WERI-Rb-1 (cell line): ENCODE data around the gene CD72.

Source experiments
- DNase-seq: peaks from one replicate; pipeline ENCODE4 v3.0.0-alpha.2; 2020
- H3K27ac ChIP-seq: fragments of 250-450 bp; sonication (Bioruptor Pico); 2 replicates; pipeline ENCODE4 v1.5.1; 2020; ENCODE audit warnings: mild to moderate bottlenecking, moderate library complexity
- H3K27me3 ChIP-seq: fragments of 250-450 bp; sonication (Bioruptor Pico); 2 replicates; pipeline ENCODE4 v1.5.1; 2021; ENCODE audit warnings: mild to moderate bottlenecking, low read depth, moderate library complexity; ENCODE audit not compliant: insufficient read depth, severe bottlenecking
- H3K36me3 ChIP-seq: fragments of 250-450 bp; sonication (Bioruptor Pico); 2 replicates; pipeline ENCODE4 v1.5.1; 2020; ENCODE audit warnings: mild to moderate bottlenecking, moderate library complexity
- H3K4me3 ChIP-seq: 2 replicates; pipeline ENCODE4 v1.5.1; 2011; ENCODE audit warnings: low read depth, mild to moderate bottlenecking, control low read depth, low read length
- H3K9me3 ChIP-seq: fragments of 250-450 bp; sonication (Bioruptor Pico); 2 replicates; pipeline ENCODE4 v1.5.1; 2021; ENCODE audit warnings: mild to moderate bottlenecking, moderate library complexity; ENCODE audit not compliant: severe bottlenecking
- CTCF ChIP-seq: IDR thresholded peaks from 2 replicates; pipeline ENCODE4 v1.5.1; 2011; ENCODE audit warnings: low read depth, mild to moderate bottlenecking, control low read depth, inconsistent platforms, low read length

CD72 gene

GRCh38 chr9:35606138-35606504, 12.1 kb downstream of the CD72 start:
- Histone ChIP-seq H3K36me3 (peaks cover 39% of the 10 kb centered on the region), H3K9me3 (no peaks in the 10 kb centered on the region), H3K4me3 (peak overlapping the region; percentile 80), H3K27me3 (no peaks in the 10 kb centered on the region), H3K27ac (peak overlapping the region; percentile 69)
- no peak for TF ChIP-seq CTCF
- DNase-seq: peak; percentile 39

- no peaks in the 10 kb centered on the region for H3K9me3 ChIP-seq
- peaks cover 39% of the 10 kb centered on the region for H3K36me3 ChIP-seq
- peak overlapping the region; percentile 69 for H3K27ac ChIP-seq
- H3K27me3 ChIP-seq: no peaks in the 10 kb centered on the region
- TF ChIP-seq CTCF: no peak
- H3K4me3 ChIP-seq: peak overlapping the region; percentile 80
- DNase-seq: peak; percentile 19
Measured at GRCh38 chr9:35605351-35606137, 12.7 kb downstream of the CD72 start.

- no peaks in the 10 kb centered on the region for H3K9me3 ChIP-seq
- H3K27ac ChIP-seq: peak within 1 kb of the TSS; percentile 69
- peaks cover 31% of the 10 kb centered on the region for H3K36me3 ChIP-seq
- DNase-seq: peak; percentile 90
- peak within 1 kb of the TSS; percentile 80 for H3K4me3 ChIP-seq
- H3K27me3 ChIP-seq: no peaks in the 10 kb centered on the region
- no peak for TF ChIP-seq CTCF
Measured at GRCh38 chr9:35604578-35605350, 13.4 kb downstream of the CD72 start, which contains the start of gene TESK1. TSS of gene TESK1 (plus strand) at chr9:35605262. CDS start at chr9:35605620, 358 bp downstream.

- peak; percentile 70 for TF ChIP-seq CTCF
- Histone ChIP-seq H3K9me3 (no peaks in the 10 kb centered on the region), H3K36me3 (peaks cover 25% of the 10 kb centered on the region), H3K4me3 (peak overlapping the region; percentile 61), H3K27ac (peak overlapping the region; percentile 71), H3K27me3 (no peaks in the 10 kb centered on the region)
- DNase-seq: peak; percentile 99
Measured at GRCh38 chr9:35603986-35604577, 14.1 kb downstream of the CD72 start.

- H3K9me3 ChIP-seq: no peaks in the 10 kb centered on the region
- DNase-seq: peak; percentile 19
Measured at GRCh38 chr9:35603506-35603985, 14.7 kb downstream of the CD72 start.

More at GRCh38 chr9:35603506-35603985, 14.7 kb downstream of the CD72 start:
- TF ChIP-seq CTCF: no peak
- H3K4me3 ChIP-seq: peak overlapping the region; percentile 61
- H3K27me3 ChIP-seq: no peaks in the 10 kb centered on the region
- peak overlapping the region; percentile 71 for H3K27ac ChIP-seq
- H3K36me3 ChIP-seq: peaks cover 19% of the 10 kb centered on the region
